Suprapubic skin (tissue), 4 donors: ENCODE data around the gene CHIA.

ENCODE experiments used
- EP300 ChIP-seq: sonication (generic); formaldehyde crosslinking; IDR thresholded peaks from one replicate; pipeline ENCODE4 v1.6.1; 2017; ENCODE audit warnings: antibody characterized with exemption
- POLR2AphosphoS5 ChIP-seq, 3 donors: sonication (generic); formaldehyde crosslinking; IDR thresholded peaks; one replicate each; pipeline ENCODE4 v1.6.1; 2017; ENCODE audit warnings: antibody characterized with exemption in 3 of 3

DNA sequence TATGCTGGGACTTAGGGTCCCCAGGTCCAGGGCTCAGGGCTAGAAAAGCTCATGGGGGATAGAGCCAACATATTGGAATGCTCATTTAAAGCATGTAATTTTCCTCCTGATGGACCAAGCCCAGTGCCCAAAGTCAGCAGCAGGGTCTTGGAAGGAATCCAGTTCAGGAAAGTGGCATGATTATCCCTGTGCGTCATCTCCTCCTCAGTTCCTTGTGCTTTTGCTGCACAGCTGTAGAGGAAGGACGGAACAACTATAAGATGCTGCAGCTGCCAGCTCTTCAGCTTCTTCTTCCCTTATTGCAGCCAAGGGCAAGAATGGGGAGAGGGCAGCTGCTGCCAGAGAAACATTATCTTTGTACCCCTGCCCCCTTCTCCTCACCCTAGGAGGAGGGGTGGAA, 78.5 kb downstream of the CHIA start:
- TF ChIP-seq POLR2AphosphoS5 (IDR thresholded peaks at IDR 0.05) (no peak), EP300 (no peak)
